ENCODE results near the gene ANO6. TPM values are rescaled to one million over a fixed set of nuclear protein-coding genes. Genes with fewer than 3 reads are reported as not detected.

ANO6 gene
- total and polyA plus RNA-seq, 11 donors = 9.0 to 57.2 (median 46.0) TPM

GRCh38 chr12:45205165-45205825 lies 10.6 kb upstream of the ANO6 start:
- ATAC-seq = no peak
- DNase-seq = no peak
- H3K9me3 ChIP-seq = no peaks in the 10 kb centered on the region
- WGBS, 4 donors = 91 to 96% (median 93%) methylated on average over 4 of the region's 4 CpGs
- H3K4me3 ChIP-seq = peak overlapping the region in 3 of 12 donors; percentile 10 to 18 (median 11)
- no peaks in the 10 kb centered on the region for H3K27me3 ChIP-seq
- intact Hi-C loops (cut with DNase I) = no loop called here
- no peak for TF ChIP-seq CTCF (IDR thresholded peaks at IDR 0.05)
- TF ChIP-seq POLR2A (IDR thresholded peaks at IDR 0.05) = no peak
- H3K4me1 ChIP-seq = peaks cover 0 to 29% (median 3%) of the 10 kb centered on the region in 12 donors
- no peaks in the 10 kb centered on the region for H3K36me3 ChIP-seq
- peak overlapping the region in 5 of 12 donors; percentile 53 to 79 (median 68) for H3K27ac ChIP-seq

- intact Hi-C loops (cut with DNase I) = no loop called here
- Histone ChIP-seq H3K4me1 (peaks cover 0 to 19% (median 3%) of the 10 kb centered on the region in 12 donors), H3K9me3 (no peaks in the 10 kb centered on the region), H3K4me3 (no peak overlapping the region), H3K36me3 (no peaks in the 10 kb centered on the region), H3K27me3 (no peaks in the 10 kb centered on the region), H3K27ac (no peak overlapping the region)
- no peak for DNase-seq
- 83 to 87% (median 86%) methylated on average over 9 of the region's 9 CpGs for WGBS, 4 donors
- no peak for TF ChIP-seq CTCF (IDR thresholded peaks at IDR 0.05)
- no peak for TF ChIP-seq POLR2A (IDR thresholded peaks at IDR 0.05)
- no peak for ATAC-seq
Observed at GRCh38 chr12:45208604-45209487, 7.0 kb upstream of the ANO6 start.

- intact Hi-C loops (cut with DNase I) = loop anchor here in 4 of 10 donors (10.0 kb wide), 5 partner anchors 55 to 515 kb away; partner anchors contain the start of gene ARID2 (in 1 of the 4)
- no peak for TF ChIP-seq POLR2A (IDR thresholded peaks at IDR 0.05)
- no peak for TF ChIP-seq CTCF (IDR thresholded peaks at IDR 0.05)
- Histone ChIP-seq H3K27me3 (no peaks in the 10 kb centered on the region), H3K4me3 (no peak overlapping the region), H3K27ac (no peak overlapping the region), H3K9me3 (no peaks in the 10 kb centered on the region), H3K4me1 (peaks cover 0 to 20% (median 5%) of the 10 kb centered on the region in 12 donors), H3K36me3 (no peaks in the 10 kb centered on the region)
- 88 to 98% (median 96%) methylated on average over 2 of the region's 2 CpGs for WGBS, 4 donors
- no peak for ATAC-seq
- DNase-seq = no peak
Observed at GRCh38 chr12:45209784-45210183, 6.1 kb upstream of the ANO6 start.

- DNase-seq = no peak
- ATAC-seq = no peak
- WGBS, 4 donors = 92 to 100% (median 97%) methylated on average over 1 of the region's 1 CpG
- no peak overlapping the region for H3K4me3 ChIP-seq
- H3K4me1 ChIP-seq = peaks cover 0 to 11% (median under 1%) of the 10 kb centered on the region in 12 donors
- intact Hi-C loops (cut with DNase I) = loop anchor here in 4 of 10 donors (10.0 kb wide), 5 partner anchors 53 to 513 kb away; partner anchors contain the start of gene ARID2 (in 1 of the 4)
- H3K27me3 ChIP-seq = no peaks in the 10 kb centered on the region
- TF ChIP-seq CTCF (IDR thresholded peaks at IDR 0.05) (no peak), POLR2A (IDR thresholded peaks at IDR 0.05) (no peak)
- H3K36me3 ChIP-seq = no peaks in the 10 kb centered on the region
- no peaks in the 10 kb centered on the region for H3K9me3 ChIP-seq
- no peak overlapping the region for H3K27ac ChIP-seq
Observed at GRCh38 chr12:45212064-45212463, 3.8 kb upstream of the ANO6 start.
